BLaER1 (cell line): ENCODE measurements around the gene PAN3.
A peak's percentile ranks its signal among the peaks of the same experiment; 100 is the strongest.

Experiments
- H3K27ac ChIP-seq: shearing (Covaris generic); formaldehyde crosslinking; 2 replicates; pipeline ENCODE4 v1.8.1; 2022
- H3K27me3 ChIP-seq: shearing (Covaris generic); formaldehyde crosslinking; 2 replicates; pipeline ENCODE4 v1.8.1; 2022
- H3K36me3 ChIP-seq: shearing (Covaris generic); formaldehyde crosslinking; 2 replicates; pipeline ENCODE4 v1.8.1; 2022
- H3K4me1 ChIP-seq: shearing (Covaris generic); formaldehyde crosslinking; 2 replicates; pipeline ENCODE4 v1.8.1; 2022
- H3K4me2 ChIP-seq: shearing (Covaris generic); formaldehyde crosslinking; 2 replicates; pipeline ENCODE4 v1.8.1; 2022
- H3K4me3 ChIP-seq: shearing (Covaris generic); formaldehyde crosslinking; 2 replicates; pipeline ENCODE4 v1.8.1; 2022
- H3K9ac ChIP-seq: shearing (Covaris generic); formaldehyde crosslinking; 2 replicates; pipeline ENCODE4 v1.8.1; 2022
- H3K9me3 ChIP-seq: shearing (Covaris generic); formaldehyde crosslinking; 2 replicates; pipeline ENCODE4 v1.8.1; 2022
- H4K20me1 ChIP-seq: shearing (Covaris generic); formaldehyde crosslinking; 2 replicates; pipeline ENCODE4 v1.8.1; 2022
- Cebpa-rat ChIP-seq: shearing (Covaris generic); IDR thresholded peaks from 2 replicates; pipeline ENCODE4 v1.8.1; 2022

PAN3 gene

GRCh38 chr13:28314879-28315278, 176.5 kb downstream of the PAN3 start:
- Histone ChIP-seq H3K27ac (no peak overlapping the region), H3K36me3 (peaks cover 39% of the 10 kb centered on the region), H3K4me3 (no peak overlapping the region), H3K4me2 (no peak overlapping the region), H3K9ac (no peak overlapping the region), H3K27me3 (no peaks in the 10 kb centered on the region), H3K4me1 (peaks cover 37% of the 10 kb centered on the region), H3K9me3 (no peaks in the 10 kb centered on the region), H4K20me1 (no peaks in the 10 kb centered on the region)
- no peak for TF ChIP-seq Cebpa-rat

- Histone ChIP-seq H3K36me3 (peaks cover 37% of the 10 kb centered on the region), H3K4me1 (peaks cover 43% of the 10 kb centered on the region), H3K27me3 (no peaks in the 10 kb centered on the region), H3K4me2 (peak overlapping the region; percentile 59), H3K4me3 (no peak overlapping the region), H3K27ac (peak overlapping the region; percentile 66), H4K20me1 (no peaks in the 10 kb centered on the region), H3K9ac (no peak overlapping the region), H3K9me3 (no peaks in the 10 kb centered on the region)
- TF ChIP-seq Cebpa-rat, result no peak
These were observed 177.8 kb downstream of the PAN3 start for GRCh38 chr13:28316129-28316528.

- Histone ChIP-seq H3K27me3 (no peaks in the 10 kb centered on the region), H3K4me2 (peak overlapping the region; percentile 59), H3K9me3 (no peaks in the 10 kb centered on the region), H3K4me1 (peaks cover 50% of the 10 kb centered on the region), H3K4me3 (no peak overlapping the region), H3K27ac (peak overlapping the region; percentile 66; the same call in 1 of the 2 replicates), H3K36me3 (peaks cover 40% of the 10 kb centered on the region), H4K20me1 (no peaks in the 10 kb centered on the region), H3K9ac (no peak overlapping the region)
- no peak for TF ChIP-seq Cebpa-rat
These were observed 178.5 kb downstream of the PAN3 start for GRCh38 chr13:28316836-28317235.

GRCh38 chr13:28318496-28318895, 180.2 kb downstream of the PAN3 start:
- H3K4me2 ChIP-seq, result peak overlapping the region; percentile 65
- TF ChIP-seq Cebpa-rat, result no peak
- peaks cover 61% of the 10 kb centered on the region for H3K4me1 ChIP-seq

GRCh38 chr13:28319528-28319927, 181.2 kb downstream of the PAN3 start:
- Histone ChIP-seq H3K9ac (no peak overlapping the region), H3K4me1 (peaks cover 71% of the 10 kb centered on the region), H3K4me2 (no peak overlapping the region), H3K27ac (no peak overlapping the region), H3K27me3 (no peaks in the 10 kb centered on the region), H4K20me1 (no peaks in the 10 kb centered on the region), H3K9me3 (no peaks in the 10 kb centered on the region), H3K4me3 (no peak overlapping the region), H3K36me3 (peaks cover 21% of the 10 kb centered on the region)
- no peak for TF ChIP-seq Cebpa-rat

More at GRCh38 chr13:28318496-28318895, 180.2 kb downstream of the PAN3 start:
- Histone ChIP-seq H3K9ac (peak overlapping the region; percentile 25; the same call in 1 of the 2 replicates), H3K27me3 (no peaks in the 10 kb centered on the region), H3K9me3 (no peaks in the 10 kb centered on the region), H3K36me3 (peaks cover 28% of the 10 kb centered on the region), H3K27ac (peak overlapping the region; percentile 14; the same call in 1 of the 2 replicates), H3K4me3 (no peak overlapping the region), H4K20me1 (no peaks in the 10 kb centered on the region)

GRCh38 chr13:28320209-28320608, 181.9 kb downstream of the PAN3 start:
- Histone ChIP-seq H3K4me2 (no peak overlapping the region), H3K27ac (no peak overlapping the region), H3K4me3 (no peak overlapping the region), H4K20me1 (no peaks in the 10 kb centered on the region), H3K36me3 (peaks cover 21% of the 10 kb centered on the region), H3K9me3 (no peaks in the 10 kb centered on the region), H3K27me3 (no peaks in the 10 kb centered on the region), H3K9ac (no peak overlapping the region), H3K4me1 (peaks cover 78% of the 10 kb centered on the region)
- no peak for TF ChIP-seq Cebpa-rat

- no peak for TF ChIP-seq Cebpa-rat
- Histone ChIP-seq H3K36me3 (peaks cover 21% of the 10 kb centered on the region), H3K9ac (no peak overlapping the region), H3K9me3 (no peaks in the 10 kb centered on the region), H3K27me3 (no peaks in the 10 kb centered on the region), H3K4me3 (no peak overlapping the region), H4K20me1 (no peaks in the 10 kb centered on the region), H3K27ac (no peak overlapping the region), H3K4me2 (peak overlapping the region; percentile 3; the same call in 1 of the 2 replicates), H3K4me1 (peaks cover 82% of the 10 kb centered on the region)
These were observed 182.7 kb downstream of the PAN3 start for GRCh38 chr13:28320884-28321574.

GRCh38 chr13:28321756-28322155, 183.4 kb downstream of the PAN3 start:
- Histone ChIP-seq H3K4me1 (peaks cover 76% of the 10 kb centered on the region), H3K4me3 (no peak overlapping the region), H4K20me1 (no peaks in the 10 kb centered on the region), H3K36me3 (peaks cover 23% of the 10 kb centered on the region), H3K27me3 (no peaks in the 10 kb centered on the region), H3K4me2 (0 out of 2 replicates have a peak overlapping the region, but pooled peaks have one; percentile 3), H3K9ac (no peak overlapping the region), H3K9me3 (no peaks in the 10 kb centered on the region), H3K27ac (no peak overlapping the region)
- no peak for TF ChIP-seq Cebpa-rat

- TF ChIP-seq Cebpa-rat, result no peak
- Histone ChIP-seq H3K27ac (no peak overlapping the region), H3K9ac (no peak overlapping the region), H3K9me3 (no peaks in the 10 kb centered on the region), H3K27me3 (no peaks in the 10 kb centered on the region), H4K20me1 (no peaks in the 10 kb centered on the region), H3K4me2 (0 out of 2 replicates have a peak overlapping the region, but pooled peaks have one; percentile 3), H3K4me1 (peaks cover 69% of the 10 kb centered on the region), H3K36me3 (peaks cover 24% of the 10 kb centered on the region), H3K4me3 (no peak overlapping the region)
These were observed 184.0 kb downstream of the PAN3 start for GRCh38 chr13:28322256-28322905.

- Histone ChIP-seq H3K9me3 (peaks cover 4% of the 10 kb centered on the region; the same call in 1 of the 2 replicates), H3K9ac (peak overlapping the region; percentile 45; the same call in 1 of the 2 replicates), H3K4me2 (peak overlapping the region; percentile 88), H4K20me1 (no peaks in the 10 kb centered on the region), H3K27ac (peak overlapping the region; percentile 67), H3K4me3 (no peak overlapping the region), H3K4me1 (peaks cover 51% of the 10 kb centered on the region), H3K36me3 (peaks cover 39% of the 10 kb centered on the region), H3K27me3 (no peaks in the 10 kb centered on the region)
- no peak for TF ChIP-seq Cebpa-rat
These were observed 185.9 kb downstream of the PAN3 start for GRCh38 chr13:28324181-28324789.
